ENCODE results near the gene UNC45B. TPM values are rescaled to one million over a fixed set of nuclear protein-coding genes. Genes with fewer than 3 reads are reported as not detected.

The UNC45B gene
- total RNA-seq, 1 experiment from 2014 or later: 0.07 TPM

DNA sequence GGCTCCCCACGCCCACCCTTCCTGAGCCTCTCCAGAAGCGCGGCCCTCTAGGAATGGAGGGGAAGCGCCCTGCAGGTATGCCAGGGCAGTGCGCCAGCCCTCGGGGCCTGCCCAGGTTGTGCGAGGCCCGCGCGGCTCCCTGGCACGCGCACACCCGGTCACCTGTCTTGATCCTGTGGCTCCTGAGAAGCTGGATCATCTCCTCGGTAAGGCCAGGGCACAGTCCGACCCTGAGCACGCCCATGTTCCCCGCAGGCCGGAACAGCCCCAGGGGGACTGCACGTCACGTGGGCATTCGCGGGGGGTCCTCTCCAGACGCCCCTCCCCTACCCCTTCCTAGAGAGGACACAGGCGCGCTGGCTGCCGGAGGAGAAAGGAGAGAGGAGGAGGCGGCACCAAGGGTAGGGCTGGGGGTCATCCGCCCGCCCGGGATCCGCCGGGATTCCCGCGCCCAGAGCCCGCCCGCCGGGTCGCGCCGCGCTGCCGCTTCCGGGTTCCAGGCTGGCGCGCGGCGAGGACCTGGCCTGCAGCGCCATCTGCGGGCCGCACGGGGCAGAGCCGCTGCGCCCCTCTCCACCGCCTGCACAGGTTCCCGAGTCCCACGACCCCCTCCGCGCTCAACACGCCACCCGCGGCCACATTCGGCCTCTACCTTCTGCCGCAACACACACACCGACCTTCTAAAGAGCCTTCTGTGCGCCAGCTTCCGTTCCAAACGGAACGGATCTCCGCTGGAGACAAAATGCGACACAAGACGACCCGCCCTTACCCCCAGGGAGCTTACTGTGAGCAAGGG is 28.0 kb upstream of the UNC45B start, which contains the start of gene RAD51D:
RAD51D (minus strand) TSS at position 491 of the 796 bp plus-strand sequence; CDS start at position 244, 247 bp downstream.
- CTCF ChIA-PET: interaction anchor here (0.6 to 2.3 kb wide), 38 partner anchors 8 to 699 kb away, joined by 3 to 27 read pairs (median 4); partner anchors contain the start of genes LIG3, PEX12, RFFL and SLFN13
- Mint-ChIP-seq H3K27ac (no peak within 1 kb of the TSS), H3K4me3 (peak within 1 kb of the TSS; percentile 87), H3K27me3 (ENCODE audit: low read depth) (peaks cover 29% of the 10 kb centered on the region), H3K9me3 (no peaks in the 10 kb centered on the region), H3K36me3 (0 out of 2 replicates have a peak, but pooled peaks cover 5% of the 10 kb centered on the region), H3K4me1 (peaks cover 17% of the 10 kb centered on the region)
- DNase-seq (ENCODE audit: low spot score) (peak; percentile 82), ATAC-seq (peak; percentile 90)
- POLR2A ChIA-PET: interaction anchor here (0.6 kb wide), 2 partner anchors 431 to 448 kb away, joined by 3 to 9 read pairs; no protein-coding TSS in a partner anchor
- TF ChIP-seq FOXK1 (CRISPR knock-in tag; IDR thresholded peaks at IDR 0.05): peak; percentile 65; the same call in 1 of the 2 replicates
- no peak for TF ChIP-seq SOX15 (CRISPR knock-in tag; IDR thresholded peaks at IDR 0.05)
- TF ChIP-seq MYBL2 (CRISPR knock-in tag; IDR thresholded peaks at IDR 0.05): 0 out of 2 replicates have a peak, but pooled peaks have one; percentile 62
- TF ChIP-seq, protein P1, sequence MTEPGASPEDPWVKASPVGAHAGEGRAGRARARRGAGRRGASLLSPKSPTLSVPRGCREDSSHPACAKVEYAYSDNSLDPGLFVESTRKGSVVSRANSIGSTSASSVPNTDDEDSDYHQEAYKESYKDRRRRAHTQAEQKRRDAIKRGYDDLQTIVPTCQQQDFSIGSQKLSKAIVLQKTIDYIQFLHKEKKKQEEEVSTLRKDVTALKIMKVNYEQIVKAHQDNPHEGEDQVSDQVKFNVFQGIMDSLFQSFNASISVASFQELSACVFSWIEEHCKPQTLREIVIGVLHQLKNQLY (CRISPR knock-in tag; IDR thresholded peaks at IDR 0.05): no peak
- TF ChIP-seq, protein P2, sequence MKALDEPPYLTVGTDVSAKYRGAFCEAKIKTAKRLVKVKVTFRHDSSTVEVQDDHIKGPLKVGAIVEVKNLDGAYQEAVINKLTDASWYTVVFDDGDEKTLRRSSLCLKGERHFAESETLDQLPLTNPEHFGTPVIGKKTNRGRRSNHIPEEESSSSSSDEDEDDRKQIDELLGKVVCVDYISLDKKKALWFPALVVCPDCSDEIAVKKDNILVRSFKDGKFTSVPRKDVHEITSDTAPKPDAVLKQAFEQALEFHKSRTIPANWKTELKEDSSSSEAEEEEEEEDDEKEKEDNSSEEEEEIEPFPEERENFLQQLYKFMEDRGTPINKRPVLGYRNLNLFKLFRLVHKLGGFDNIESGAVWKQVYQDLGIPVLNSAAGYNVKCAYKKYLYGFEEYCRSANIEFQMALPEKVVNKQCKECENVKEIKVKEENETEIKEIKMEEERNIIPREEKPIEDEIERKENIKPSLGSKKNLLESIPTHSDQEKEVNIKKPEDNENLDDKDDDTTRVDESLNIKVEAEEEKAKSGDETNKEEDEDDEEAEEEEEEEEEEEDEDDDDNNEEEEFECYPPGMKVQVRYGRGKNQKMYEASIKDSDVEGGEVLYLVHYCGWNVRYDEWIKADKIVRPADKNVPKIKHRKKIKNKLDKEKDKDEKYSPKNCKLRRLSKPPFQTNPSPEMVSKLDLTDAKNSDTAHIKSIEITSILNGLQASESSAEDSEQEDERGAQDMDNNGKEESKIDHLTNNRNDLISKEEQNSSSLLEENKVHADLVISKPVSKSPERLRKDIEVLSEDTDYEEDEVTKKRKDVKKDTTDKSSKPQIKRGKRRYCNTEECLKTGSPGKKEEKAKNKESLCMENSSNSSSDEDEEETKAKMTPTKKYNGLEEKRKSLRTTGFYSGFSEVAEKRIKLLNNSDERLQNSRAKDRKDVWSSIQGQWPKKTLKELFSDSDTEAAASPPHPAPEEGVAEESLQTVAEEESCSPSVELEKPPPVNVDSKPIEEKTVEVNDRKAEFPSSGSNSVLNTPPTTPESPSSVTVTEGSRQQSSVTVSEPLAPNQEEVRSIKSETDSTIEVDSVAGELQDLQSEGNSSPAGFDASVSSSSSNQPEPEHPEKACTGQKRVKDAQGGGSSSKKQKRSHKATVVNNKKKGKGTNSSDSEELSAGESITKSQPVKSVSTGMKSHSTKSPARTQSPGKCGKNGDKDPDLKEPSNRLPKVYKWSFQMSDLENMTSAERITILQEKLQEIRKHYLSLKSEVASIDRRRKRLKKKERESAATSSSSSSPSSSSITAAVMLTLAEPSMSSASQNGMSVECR (CRISPR knock-in tag; IDR thresholded peaks at IDR 0.05; ENCODE audit: borderline replicate concordance): peak; percentile 91; the same call in 1 of the 2 replicates
- 0 out of 2 replicates have a peak, but pooled peaks have one; percentile 48 for TF ChIP-seq ELF4 (CRISPR knock-in tag; IDR thresholded peaks at IDR 0.05; ENCODE audit: low read depth)
- TF ChIP-seq, protein P3, sequence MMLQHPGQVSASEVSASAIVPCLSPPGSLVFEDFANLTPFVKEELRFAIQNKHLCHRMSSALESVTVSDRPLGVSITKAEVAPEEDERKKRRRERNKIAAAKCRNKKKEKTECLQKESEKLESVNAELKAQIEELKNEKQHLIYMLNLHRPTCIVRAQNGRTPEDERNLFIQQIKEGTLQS (CRISPR knock-in tag; conservative IDR thresholded peaks at IDR 0.05): no peak
- TF ChIP-seq RORB (CRISPR knock-in tag; IDR thresholded peaks at IDR 0.05): no peak
- peak; percentile 68; the same call in 1 of the 2 replicates for TF ChIP-seq ZNF219 (CRISPR knock-in tag; IDR thresholded peaks at IDR 0.05; ENCODE audit: borderline replicate concordance)
- TF ChIP-seq, protein P4, sequence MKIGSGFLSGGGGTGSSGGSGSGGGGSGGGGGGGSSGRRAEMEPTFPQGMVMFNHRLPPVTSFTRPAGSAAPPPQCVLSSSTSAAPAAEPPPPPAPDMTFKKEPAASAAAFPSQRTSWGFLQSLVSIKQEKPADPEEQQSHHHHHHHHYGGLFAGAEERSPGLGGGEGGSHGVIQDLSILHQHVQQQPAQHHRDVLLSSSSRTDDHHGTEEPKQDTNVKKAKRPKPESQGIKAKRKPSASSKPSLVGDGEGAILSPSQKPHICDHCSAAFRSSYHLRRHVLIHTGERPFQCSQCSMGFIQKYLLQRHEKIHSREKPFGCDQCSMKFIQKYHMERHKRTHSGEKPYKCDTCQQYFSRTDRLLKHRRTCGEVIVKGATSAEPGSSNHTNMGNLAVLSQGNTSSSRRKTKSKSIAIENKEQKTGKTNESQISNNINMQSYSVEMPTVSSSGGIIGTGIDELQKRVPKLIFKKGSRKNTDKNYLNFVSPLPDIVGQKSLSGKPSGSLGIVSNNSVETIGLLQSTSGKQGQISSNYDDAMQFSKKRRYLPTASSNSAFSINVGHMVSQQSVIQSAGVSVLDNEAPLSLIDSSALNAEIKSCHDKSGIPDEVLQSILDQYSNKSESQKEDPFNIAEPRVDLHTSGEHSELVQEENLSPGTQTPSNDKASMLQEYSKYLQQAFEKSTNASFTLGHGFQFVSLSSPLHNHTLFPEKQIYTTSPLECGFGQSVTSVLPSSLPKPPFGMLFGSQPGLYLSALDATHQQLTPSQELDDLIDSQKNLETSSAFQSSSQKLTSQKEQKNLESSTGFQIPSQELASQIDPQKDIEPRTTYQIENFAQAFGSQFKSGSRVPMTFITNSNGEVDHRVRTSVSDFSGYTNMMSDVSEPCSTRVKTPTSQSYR (CRISPR knock-in tag; IDR thresholded peaks at IDR 0.05): no peak
- TF ChIP-seq TEAD1 (CRISPR knock-in tag; IDR thresholded peaks at IDR 0.05): 0 out of 2 replicates have a peak, but pooled peaks have one; percentile 62
- TF ChIP-seq, protein P5, sequence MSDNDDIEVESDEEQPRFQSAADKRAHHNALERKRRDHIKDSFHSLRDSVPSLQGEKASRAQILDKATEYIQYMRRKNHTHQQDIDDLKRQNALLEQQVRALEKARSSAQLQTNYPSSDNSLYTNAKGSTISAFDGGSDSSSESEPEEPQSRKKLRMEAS (CRISPR knock-in tag; IDR thresholded peaks at IDR 0.05): peak; percentile 84
- TF ChIP-seq, protein P6, sequence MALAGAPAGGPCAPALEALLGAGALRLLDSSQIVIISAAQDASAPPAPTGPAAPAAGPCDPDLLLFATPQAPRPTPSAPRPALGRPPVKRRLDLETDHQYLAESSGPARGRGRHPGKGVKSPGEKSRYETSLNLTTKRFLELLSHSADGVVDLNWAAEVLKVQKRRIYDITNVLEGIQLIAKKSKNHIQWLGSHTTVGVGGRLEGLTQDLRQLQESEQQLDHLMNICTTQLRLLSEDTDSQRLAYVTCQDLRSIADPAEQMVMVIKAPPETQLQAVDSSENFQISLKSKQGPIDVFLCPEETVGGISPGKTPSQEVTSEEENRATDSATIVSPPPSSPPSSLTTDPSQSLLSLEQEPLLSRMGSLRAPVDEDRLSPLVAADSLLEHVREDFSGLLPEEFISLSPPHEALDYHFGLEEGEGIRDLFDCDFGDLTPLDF (CRISPR knock-in tag; IDR thresholded peaks at IDR 0.05): no peak
- 0 out of 2 replicates have a peak, but pooled peaks have one; percentile 53 for TF ChIP-seq KAT7 (CRISPR knock-in tag; IDR thresholded peaks at IDR 0.05; ENCODE audit: borderline replicate concordance)
- TF ChIP-seq ZNF232 (CRISPR knock-in tag; IDR thresholded peaks at IDR 0.05): no peak
- TF ChIP-seq, protein P7, sequence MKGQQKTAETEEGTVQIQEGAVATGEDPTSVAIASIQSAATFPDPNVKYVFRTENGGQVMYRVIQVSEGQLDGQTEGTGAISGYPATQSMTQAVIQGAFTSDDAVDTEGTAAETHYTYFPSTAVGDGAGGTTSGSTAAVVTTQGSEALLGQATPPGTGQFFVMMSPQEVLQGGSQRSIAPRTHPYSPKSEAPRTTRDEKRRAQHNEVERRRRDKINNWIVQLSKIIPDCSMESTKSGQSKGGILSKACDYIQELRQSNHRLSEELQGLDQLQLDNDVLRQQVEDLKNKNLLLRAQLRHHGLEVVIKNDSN (CRISPR knock-in tag; IDR thresholded peaks at IDR 0.05): peak; percentile 96
- TF ChIP-seq, protein P8, sequence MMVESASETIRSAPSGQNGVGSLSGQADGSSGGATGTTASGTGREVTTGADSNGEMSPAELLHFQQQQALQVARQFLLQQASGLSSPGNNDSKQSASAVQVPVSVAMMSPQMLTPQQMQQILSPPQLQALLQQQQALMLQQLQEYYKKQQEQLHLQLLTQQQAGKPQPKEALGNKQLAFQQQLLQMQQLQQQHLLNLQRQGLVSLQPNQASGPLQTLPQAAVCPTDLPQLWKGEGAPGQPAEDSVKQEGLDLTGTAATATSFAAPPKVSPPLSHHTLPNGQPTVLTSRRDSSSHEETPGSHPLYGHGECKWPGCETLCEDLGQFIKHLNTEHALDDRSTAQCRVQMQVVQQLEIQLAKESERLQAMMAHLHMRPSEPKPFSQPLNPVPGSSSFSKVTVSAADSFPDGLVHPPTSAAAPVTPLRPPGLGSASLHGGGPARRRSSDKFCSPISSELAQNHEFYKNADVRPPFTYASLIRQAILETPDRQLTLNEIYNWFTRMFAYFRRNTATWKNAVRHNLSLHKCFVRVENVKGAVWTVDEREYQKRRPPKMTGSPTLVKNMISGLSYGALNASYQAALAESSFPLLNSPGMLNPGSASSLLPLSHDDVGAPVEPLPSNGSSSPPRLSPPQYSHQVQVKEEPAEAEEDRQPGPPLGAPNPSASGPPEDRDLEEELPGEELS (CRISPR knock-in tag; IDR thresholded peaks at IDR 0.05): peak; percentile 74; the same call in 1 of the 2 replicates
- 0 out of 2 replicates have a peak, but pooled peaks have one; percentile 76 for TF ChIP-seq NR3C1 (CRISPR knock-in tag; conservative IDR thresholded peaks at IDR 0.05; ENCODE audit: low read depth)
- TF ChIP-seq OVOL2 (CRISPR knock-in tag; IDR thresholded peaks at IDR 0.05; ENCODE audit: borderline replicate concordance): no peak
- TF ChIP-seq, protein P9, sequence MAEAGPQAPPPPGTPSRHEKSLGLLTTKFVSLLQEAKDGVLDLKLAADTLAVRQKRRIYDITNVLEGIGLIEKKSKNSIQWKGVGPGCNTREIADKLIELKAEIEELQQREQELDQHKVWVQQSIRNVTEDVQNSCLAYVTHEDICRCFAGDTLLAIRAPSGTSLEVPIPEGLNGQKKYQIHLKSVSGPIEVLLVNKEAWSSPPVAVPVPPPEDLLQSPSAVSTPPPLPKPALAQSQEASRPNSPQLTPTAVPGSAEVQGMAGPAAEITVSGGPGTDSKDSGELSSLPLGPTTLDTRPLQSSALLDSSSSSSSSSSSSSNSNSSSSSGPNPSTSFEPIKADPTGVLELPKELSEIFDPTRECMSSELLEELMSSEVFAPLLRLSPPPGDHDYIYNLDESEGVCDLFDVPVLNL (CRISPR knock-in tag; IDR thresholded peaks at IDR 0.05; ENCODE audit: borderline replicate concordance, low read depth): peak; percentile 86; the same call in 1 of the 2 replicates
- no peak for TF ChIP-seq ZNF671 (CRISPR knock-in tag; IDR thresholded peaks at IDR 0.05)
- TF ChIP-seq NR1H2 (CRISPR knock-in tag; IDR thresholded peaks at IDR 0.05): no peak
